RWPE2 (cell line): Measurements from ENCODE around the gene KIFC3.

Experiments used
- ATAC-seq: fragments of 200-7000 bp; cut with Tn5 transposase; 3 replicates; pipeline ENCODE4 v1.9.1; 2021; ENCODE audit warnings: low read depth
- DNase-seq: peaks from one replicate; pipeline ENCODE4 v3.0.0-alpha.2; 2020; ENCODE audit warnings: low spot score
- H3K27ac ChIP-seq: fragments of 450-650 bp; 2 replicates; pipeline ENCODE4 v1.5.1; 2017; ENCODE audit warnings: mild to moderate bottlenecking; ENCODE audit not compliant: poor library complexity, severe bottlenecking
- H3K27me3 ChIP-seq: fragments of 250-450 bp; sonication (Bioruptor Pico); 2 replicates; pipeline ENCODE4 v1.5.1; 2021; ENCODE audit warnings: mild to moderate bottlenecking, moderate library complexity; ENCODE audit not compliant: insufficient read depth, poor library complexity, severe bottlenecking
- H3K36me3 ChIP-seq: fragments of 250-450 bp; sonication (Bioruptor Pico); 2 replicates; pipeline ENCODE4 v1.5.1; 2020; ENCODE audit warnings: low read depth, mild to moderate bottlenecking, moderate library complexity
- H3K4me1 ChIP-seq: fragments of 250-450 bp; sonication (Bioruptor Pico); 2 replicates; pipeline ENCODE4 v1.5.1; 2021; ENCODE audit warnings: mild to moderate bottlenecking, moderate library complexity; ENCODE audit not compliant: insufficient read depth, poor library complexity, severe bottlenecking
- H3K4me3 ChIP-seq: fragments of 250-450 bp; sonication (Bioruptor Pico); 2 replicates; pipeline ENCODE4 v1.5.1; 2021; ENCODE audit warnings: mild to moderate bottlenecking, moderate library complexity; ENCODE audit not compliant: severe bottlenecking
- H3K9me3 ChIP-seq: fragments of 250-450 bp; sonication (Bioruptor Pico); 2 replicates; pipeline ENCODE4 v1.5.1; 2021; ENCODE audit warnings: mild to moderate bottlenecking, moderate library complexity; ENCODE audit not compliant: severe bottlenecking
- CTCF ChIP-seq: fragments of 450-650 bp; IDR thresholded peaks from one replicate; pipeline ENCODE4 v1.5.1; 2017; ENCODE audit warnings: mild to moderate bottlenecking, moderate library complexity; ENCODE audit not compliant: poor library complexity, severe bottlenecking

Gene KIFC3

DNA sequence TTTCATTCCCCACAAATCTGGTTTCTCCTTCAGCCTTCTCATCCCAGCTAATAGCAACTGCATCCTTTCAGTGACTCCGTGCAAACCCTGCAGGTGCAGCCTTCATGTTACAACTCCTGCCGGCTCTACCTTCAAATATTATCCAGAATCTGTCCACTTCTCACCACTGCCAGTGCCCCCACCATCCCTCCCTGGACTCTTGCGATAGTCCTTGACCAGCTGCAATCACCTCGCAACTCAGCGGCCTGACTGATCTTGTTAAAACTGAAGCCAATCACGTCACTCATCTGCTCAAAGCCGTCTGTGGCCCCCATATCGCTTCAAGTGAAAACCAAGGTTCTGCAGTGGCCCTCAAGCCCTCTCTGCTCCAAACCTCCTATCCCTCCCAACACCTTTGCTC lies 42.8 kb upstream of the KIFC3 start:
- Histone ChIP-seq H3K27ac (no peak overlapping the region), H3K27me3 (no peaks in the 10 kb centered on the region), H3K4me3 (no peak overlapping the region), H3K9me3 (no peaks in the 10 kb centered on the region), H3K36me3 (no peaks in the 10 kb centered on the region), H3K4me1 (no peaks in the 10 kb centered on the region)
- TF ChIP-seq CTCF, result no peak
- no peak for DNase-seq
- ATAC-seq, result no peak

DNA sequence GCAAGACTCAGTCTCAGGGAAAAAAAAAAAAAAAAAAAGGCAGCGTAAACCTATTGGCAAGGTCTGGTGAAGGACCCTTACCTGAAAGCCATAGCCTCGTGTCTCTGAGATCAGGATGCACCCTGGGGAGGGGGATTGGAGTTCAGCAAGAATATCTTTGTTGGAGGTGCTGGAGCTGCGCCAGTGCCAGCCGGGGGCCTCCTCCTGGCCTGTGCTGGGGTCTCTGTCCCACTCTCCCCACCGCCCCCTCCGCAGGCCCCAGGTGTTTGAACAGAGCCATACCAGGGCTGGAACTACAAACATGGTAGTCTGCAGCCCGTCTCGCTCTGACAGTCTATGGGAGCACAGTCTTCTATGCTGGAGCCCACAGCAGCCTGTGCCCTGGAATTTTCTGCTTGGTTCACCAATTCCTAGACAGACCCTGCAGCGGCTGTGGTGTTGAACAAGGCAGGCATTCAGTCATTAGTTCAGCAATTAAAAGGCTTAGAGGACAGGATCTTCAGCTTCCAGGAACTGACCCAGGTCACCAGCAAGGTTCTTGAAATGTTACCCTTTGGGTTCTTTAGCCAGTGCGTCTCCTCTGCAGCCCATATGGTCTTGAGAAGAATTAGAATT lies 42.2 kb upstream of the KIFC3 start:
- TF ChIP-seq CTCF, result no peak
- Histone ChIP-seq H3K27ac (no peak overlapping the region), H3K36me3 (no peaks in the 10 kb centered on the region), H3K27me3 (no peaks in the 10 kb centered on the region), H3K9me3 (no peaks in the 10 kb centered on the region), H3K4me1 (no peaks in the 10 kb centered on the region), H3K4me3 (no peak overlapping the region)
- ATAC-seq (no peak), DNase-seq (no peak)

DNA sequence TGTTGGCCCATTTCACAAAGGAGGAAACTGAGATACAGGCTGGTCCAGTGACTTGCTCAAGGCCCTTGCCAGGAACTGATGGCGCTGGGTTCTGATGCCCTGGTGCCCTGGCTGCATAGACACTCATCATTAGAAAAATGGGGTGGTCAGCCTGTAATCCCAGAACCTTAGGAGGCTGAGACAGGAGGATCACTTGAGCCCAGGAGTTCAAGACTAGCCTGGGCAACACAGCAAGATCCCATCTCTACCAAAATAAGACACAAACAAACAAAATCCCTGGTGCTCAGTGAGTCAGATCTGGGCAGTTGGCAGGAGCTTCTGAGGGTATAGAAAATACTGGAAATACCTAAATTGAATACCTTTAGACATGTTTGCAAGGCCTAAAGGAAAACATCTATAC lies 41.1 kb upstream of the KIFC3 start:
- Histone ChIP-seq H3K4me1 (no peaks in the 10 kb centered on the region), H3K27me3 (no peaks in the 10 kb centered on the region), H3K36me3 (no peaks in the 10 kb centered on the region), H3K9me3 (no peaks in the 10 kb centered on the region), H3K4me3 (no peak overlapping the region), H3K27ac (no peak overlapping the region)
- no peak for TF ChIP-seq CTCF
- DNase-seq (no peak), ATAC-seq (no peak)

DNA sequence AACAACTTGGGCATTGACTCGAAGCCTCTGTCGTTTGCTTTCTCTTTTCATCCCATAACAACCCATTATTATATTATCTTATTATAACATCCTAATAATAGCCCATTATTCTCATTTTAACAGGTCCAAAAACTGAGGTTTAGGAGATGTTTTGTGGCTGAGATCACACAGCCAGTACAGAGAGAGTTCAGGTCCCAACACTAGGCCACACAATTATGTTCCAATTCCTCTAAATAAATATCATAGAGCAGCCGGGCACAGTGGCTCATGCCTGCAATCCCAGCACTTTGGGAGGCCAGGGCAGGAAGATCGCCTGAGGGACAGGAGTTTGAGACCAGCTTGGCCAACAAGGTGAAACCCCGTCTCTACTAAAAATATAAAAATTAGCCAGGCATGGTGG lies 40.3 kb upstream of the KIFC3 start:
- Histone ChIP-seq H3K27ac (no peak overlapping the region), H3K36me3 (no peaks in the 10 kb centered on the region), H3K4me3 (no peak overlapping the region), H3K4me1 (no peaks in the 10 kb centered on the region), H3K27me3 (no peaks in the 10 kb centered on the region), H3K9me3 (no peaks in the 10 kb centered on the region)
- DNase-seq (no peak), ATAC-seq (no peak)
- TF ChIP-seq CTCF, result no peak

DNA sequence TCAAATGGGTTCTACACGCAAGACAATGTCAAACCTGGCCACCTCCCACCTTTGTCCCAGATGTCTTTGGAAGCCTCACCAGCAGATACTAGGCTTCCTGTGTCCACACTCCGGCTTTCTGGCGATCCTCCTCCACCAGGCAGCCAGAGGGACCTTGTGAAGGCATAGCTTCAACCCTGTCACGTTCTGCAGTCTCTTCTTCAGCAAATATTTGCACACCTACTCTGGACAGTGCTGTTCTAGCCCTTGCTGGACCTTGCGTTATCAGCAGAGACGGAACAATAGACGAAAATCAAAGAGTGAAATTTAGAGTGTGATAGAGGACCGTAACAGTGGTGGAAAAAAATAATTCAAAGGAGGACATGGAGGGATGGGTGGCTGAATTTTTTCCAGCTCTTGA lies 38.5 kb upstream of the KIFC3 start:
- Histone ChIP-seq H3K27ac (no peak overlapping the region), H3K9me3 (no peaks in the 10 kb centered on the region)

More for the DNA sequence above, 38.5 kb upstream of the KIFC3 start:
- no peak overlapping the region for H3K4me3 ChIP-seq
- H3K4me1 ChIP-seq, result peaks cover under 1% of the 10 kb centered on the region
- ATAC-seq (no peak), DNase-seq (no peak)
- H3K27me3 ChIP-seq, result no peaks in the 10 kb centered on the region
- TF ChIP-seq CTCF, result no peak
- H3K36me3 ChIP-seq, result no peaks in the 10 kb centered on the region
